SK-N-SH (cell line): ENCODE measurements around the gene ENTPD8. TPM values are rescaled to one million over a fixed set of nuclear protein-coding genes. Genes with fewer than 3 reads are reported as not detected.

Experiments
- CTCF ChIA-PET: fragments of 300-600, 350-600 bp; formaldehyde crosslinking; extraction: SDS; loops from one replicate; lab custom pipeline; 2021; lab: Yijun Ruan, JAX
- POLR2A ChIA-PET: fragments of 350-600 bp; sonication (Branson Sonifier 250); formaldehyde crosslinking; extraction: SDS; loops from one replicate; lab custom pipeline; 2020; ENCODE audit warnings: antibody characterized with exemption, inconsistent platforms; lab: Yijun Ruan, JAX
- DNase-seq: peaks from one replicate; pipeline ENCODE4 v3.0.0; 2012
- H2AFZ ChIP-seq: fragments of 200-600 bp; sonication (generic); 2 replicates; pipeline ENCODE4 v1.8.1; 2016; ENCODE audit warnings: antibody characterized with exemption, mild to moderate bottlenecking, low read depth
- H3F3A ChIP-seq: fragments of 200-600 bp; sonication (generic); replicated peaks from 2 replicates; pipeline ENCODE3; 2016; ENCODE audit warnings: antibody characterized with exemption, mild to moderate bottlenecking; ENCODE audit not compliant: insufficient read depth
- H3K27ac ChIP-seq, 2 experiments: fragments of 200-500 bp in 1 of 2; fragments of 200-600 bp in 1 of 2; sonication (Bioruptor generic) in 1 of 2; sonication (generic), shearing (Covaris generic) in 1 of 2; 2 replicates each; pipeline versions ENCODE4 v1.5.1 to v1.6.1; 2014 to 2016; ENCODE audit warnings: low read depth in 2 of 2, inconsistent platforms in 1 of 2, low read length in 1 of 2, mild to moderate bottlenecking in 1 of 2, mixed read lengths in 1 of 2
- H3K27me3 ChIP-seq: fragments of 200-600 bp; sonication (generic), shearing (Covaris generic); 2 replicates; pipeline ENCODE4 v1.6.1; 2016; ENCODE audit warnings: mixed run types; ENCODE audit not compliant: insufficient read depth
- H3K36me3 ChIP-seq, 2 experiments: fragments of 200-500 bp in 1 of 2; fragments of 200-600 bp in 1 of 2; sonication (Bioruptor generic) in 1 of 2; sonication (generic) in 1 of 2; replicated peaks in 1 of 2; 2 replicates each; pipeline versions ENCODE3 to v1.5.1; 2014 to 2016; ENCODE audit warnings: low read length in 1 of 2, mild to moderate bottlenecking in 1 of 2; ENCODE audit not compliant: insufficient read depth in 2 of 2, control insufficient read depth in 1 of 2
- H3K4me1 ChIP-seq, 2 experiments: fragments of 200-500 bp in 1 of 2; fragments of 200-600 bp in 1 of 2; sonication (Bioruptor generic) in 1 of 2; sonication (generic), shearing (Covaris generic) in 1 of 2; 2 replicates each; pipeline versions ENCODE4 v1.5.1 to v1.6.1; 2014 to 2016; ENCODE audit warnings: low read depth in 1 of 2, low read length in 1 of 2, mixed run types in 1 of 2; ENCODE audit not compliant: insufficient read depth in 2 of 2, control insufficient read depth in 1 of 2
- H3K4me2 ChIP-seq: fragments of 200-600 bp; sonication (generic), shearing (Covaris generic); 2 replicates; pipeline ENCODE4 v1.6.1; 2017; ENCODE audit warnings: mixed run types
- H3K4me3 ChIP-seq, 2 experiments: fragments of 200-500 bp in 1 of 2; fragments of 200-600 bp in 1 of 2; sonication (Bioruptor generic) in 1 of 2; sonication (generic), shearing (Covaris generic) in 1 of 2; 2 replicates each; pipeline versions ENCODE4 v1.5.1 to v1.8.1; 2014 to 2016; ENCODE audit warnings: low read depth in 2 of 2, inconsistent platforms in 1 of 2, low read length in 1 of 2, mild to moderate bottlenecking in 1 of 2, mixed read lengths in 1 of 2, moderate library complexity in 1 of 2
- H3K79me2 ChIP-seq: fragments of 200-600 bp; sonication (generic); 2 replicates; pipeline ENCODE4 v1.8.1; 2017; ENCODE audit warnings: mild to moderate bottlenecking; ENCODE audit not compliant: insufficient read depth
- H3K9ac ChIP-seq: fragments of 200-600 bp; sonication (generic); 2 replicates; pipeline ENCODE4 v1.6.1; 2017; ENCODE audit warnings: mixed run types
- H3K9me2 ChIP-seq: fragments of 200-600 bp; sonication (generic); 2 replicates; pipeline ENCODE4 v1.6.1; 2017; ENCODE audit warnings: mixed run types
- H3K9me3 ChIP-seq: fragments of 200-600 bp; sonication (generic); 2 replicates; pipeline ENCODE4 v1.6.1; 2017; ENCODE audit warnings: mixed run types, mild to moderate bottlenecking, moderate library complexity
- H4K20me1 ChIP-seq: fragments of 200-600 bp; sonication (generic); 2 replicates; pipeline ENCODE4 v1.6.1; 2017; ENCODE audit warnings: mild to moderate bottlenecking, mixed run types; ENCODE audit not compliant: insufficient read depth
- EZH2phosphoT487 ChIP-seq: fragments of 200-600 bp; sonication (generic); IDR thresholded peaks from 2 replicates; pipeline ENCODE4 v1.6.1; 2017; ENCODE audit warnings: low read depth, mixed run types, mild to moderate bottlenecking, antibody characterized with exemption, moderate library complexity, borderline replicate concordance
- FOSL2 ChIP-seq: IDR thresholded peaks from 2 replicates; pipeline ENCODE4 v1.4.0; 2012; ENCODE audit warnings: low read depth, mild to moderate bottlenecking, moderate library complexity, borderline replicate concordance
- IRF3 ChIP-seq: fragments of 150-350 bp; IDR thresholded peaks from 2 replicates; pipeline ENCODE4 v1.6.1; 2016; ENCODE audit warnings: mild to moderate bottlenecking, low read depth, low read length
- POLR2AphosphoS5 ChIP-seq: IDR thresholded peaks from 2 replicates; pipeline ENCODE4 v1.6.1; 2012; ENCODE audit warnings: low read depth, low read length
- REST ChIP-seq: IDR thresholded peaks from 2 replicates; pipeline ENCODE4 v1.6.1; 2012; ENCODE audit warnings: mild to moderate bottlenecking, low read depth, low read length, moderate library complexity
- RFX5 ChIP-seq: IDR thresholded peaks from 2 replicates; pipeline ENCODE4 v1.6.1; 2012; ENCODE audit warnings: mild to moderate bottlenecking, improper control_type of control experiment, low read length
- SIN3A ChIP-seq: IDR thresholded peaks from 2 replicates; pipeline ENCODE4 v1.6.1; 2012; ENCODE audit warnings: low read depth, mild to moderate bottlenecking, low read length, moderate library complexity, borderline replicate concordance
- TCF12 ChIP-seq: IDR thresholded peaks from 2 replicates; pipeline ENCODE4 v1.4.0; 2012
- USF1 ChIP-seq: IDR thresholded peaks from 2 replicates; pipeline ENCODE4 v1.4.0; 2012; ENCODE audit warnings: low read depth, borderline replicate concordance
- YY1 ChIP-seq: IDR thresholded peaks from 2 replicates; pipeline ENCODE4 v1.4.0; 2012; ENCODE audit warnings: low read depth, mild to moderate bottlenecking
- WGBS: methylation state at CpG from one replicate; pipeline ENCODE4 v1.1.6; 2017; ENCODE audit warnings: low lambda C conversion rate; 5-methylcytosine and 5-hydroxymethylcytosine counted together
- polyA plus RNA-seq, 3 experiments: library from polyadenylated mRNA; depleted of rRNA; stranded (reverse); fragments of >200 nt; gene quantifications; 2 replicates each; pipeline ENCODE4 v1.2.3, GENCODE V29; 2012

Gene ENTPD8
- polyA plus RNA-seq, 1 of the 3 experiments (the other 2 are of a cell fraction): 0.30 TPM

GRCh38 chr9:137449081-137449844 is 8.1 kb upstream of the ENTPD8 start:
- POLR2A ChIA-PET: interaction anchor here (0.7 to 0.8 kb wide), 2 partner anchors 26 to 136 kb away, joined by 3 read pairs; partner anchors contain the start of genes EXD3 and NOXA1
- Histone ChIP-seq H2AFZ (no peak overlapping the region), H3K9me3 (no peaks in the 10 kb centered on the region), H3K27ac (no peak overlapping the region; a peak in 1 of 4 replicates), H3K79me2 (no peaks in the 10 kb centered on the region), H3K9ac (no peak overlapping the region), H3K4me2 (no peak overlapping the region), H3K27me3 (no peaks in the 10 kb centered on the region), H3K4me3 (no peak overlapping the region), H3K9me2 (no peaks in the 10 kb centered on the region), H3K36me3 (peaks cover 3 to 25% of the 10 kb centered on the region in 2 experiments), H3K4me1 (peaks cover 0 to 11% of the 10 kb centered on the region in 2 experiments; a peak in 2 of 4 replicates), H3F3A (peaks cover 3% of the 10 kb centered on the region), H4K20me1 (no peaks in the 10 kb centered on the region)
- WGBS: 85% methylated on average over 15 of the region's 36 CpGs
- TF ChIP-seq FOSL2 (no peak), REST (no peak), SIN3A (no peak), EZH2phosphoT487 (no peak), USF1 (no peak), TCF12 (no peak), POLR2AphosphoS5 (no peak), YY1 (no peak), RFX5 (no peak), IRF3 (no peak)
- DNase-seq: no peak
- CTCF ChIA-PET: no interaction called here
